Smooth muscle cell (in vitro differentiated cells): ENCODE data around the gene ACOX2. TPM values are rescaled to one million over a fixed set of nuclear protein-coding genes. Genes with fewer than 3 reads are reported as not detected.

Source experiments
- DNase-seq: peaks from one replicate; lab custom pipeline; 2025; ENCODE audit not compliant: unreplicated experiment; lab: John Stamatoyannopoulos, UW
- H2AFZ ChIP-seq: fragments of 200-600 bp; sonication (generic); 2 replicates; pipeline ENCODE4 v1.6.0; 2016; ENCODE audit warnings: antibody characterized with exemption, low read depth, mild to moderate bottlenecking
- H3F3A ChIP-seq: fragments of 200-600 bp; sonication (generic); 2 replicates; pipeline ENCODE4 v1.6.0; 2017; ENCODE audit warnings: antibody characterized with exemption, low read depth
- H3K27ac ChIP-seq: fragments of 200-600 bp; sonication (generic); 2 replicates; pipeline ENCODE4 v1.5.1; 2016; ENCODE audit warnings: low read depth, mild to moderate bottlenecking
- H3K27me3 ChIP-seq: fragments of 200-600 bp; sonication (generic); 2 replicates; pipeline ENCODE4 v1.6.1; 2016; ENCODE audit warnings: low read depth, mild to moderate bottlenecking
- H3K36me3 ChIP-seq: fragments of 200-600 bp; sonication (generic); 2 replicates; pipeline ENCODE4 v1.5.1; 2016; ENCODE audit warnings: low read depth
- H3K4me1 ChIP-seq: fragments of 200-600 bp; sonication (generic); 2 replicates; pipeline ENCODE4 v1.5.1; 2016; ENCODE audit warnings: low read depth
- H3K4me2 ChIP-seq: fragments of 200-600 bp; sonication (generic); 2 replicates; pipeline ENCODE4 v1.6.0; 2016; ENCODE audit warnings: mild to moderate bottlenecking
- H3K4me3 ChIP-seq: fragments of 200-600 bp; sonication (generic); 2 replicates; pipeline ENCODE4 v1.5.1; 2016; ENCODE audit warnings: mild to moderate bottlenecking
- H3K79me2 ChIP-seq: fragments of 200-600 bp; sonication (generic); 2 replicates; pipeline ENCODE4 v1.6.0; 2016; ENCODE audit warnings: low read depth, mild to moderate bottlenecking
- H3K9ac ChIP-seq: fragments of 200-600 bp; sonication (generic); 2 replicates; pipeline ENCODE4 v1.6.0; 2016; ENCODE audit warnings: low read depth
- H3K9me3 ChIP-seq: fragments of 200-600 bp; sonication (generic); replicated peaks from 2 replicates; pipeline ENCODE4 v1.5.1; 2016; ENCODE audit warnings: low read depth
- H4K20me1 ChIP-seq: fragments of 200-600 bp; sonication (generic); 2 replicates; pipeline ENCODE4 v1.6.0; 2016; ENCODE audit warnings: low read depth
- WGBS: methylation state at CpG from one replicate; pipeline ENCODE4 v1.1.7; 2016; ENCODE audit warnings: low lambda C conversion rate; 5-methylcytosine and 5-hydroxymethylcytosine counted together
- polyA plus RNA-seq: library from polyadenylated mRNA; unstranded; fragments of >200 nt; fragmentation: Nextera tagmentation; extraction: Ambion mirVana; gene quantifications from 2 replicates; pipeline ENCODE4 v1.2.1, GENCODE V29; 2016
- total RNA-seq: library from RNA; depleted of rRNA; stranded (reverse); fragments of >200 nt; gene quantifications from 2 replicates; pipeline ENCODE4 v1.2.3, GENCODE V29; 2014
- TF ChIP-seq, protein P1 (sequence below): fragments of 200-600 bp; sonication (generic); IDR thresholded peaks from 2 replicates; pipeline ENCODE4 v1.5.1; 2017; ENCODE audit warnings: borderline replicate concordance, mild to moderate bottlenecking, antibody characterized with exemption; ENCODE audit not compliant: insufficient read depth, poor library complexity, severe bottlenecking

ACOX2 gene
- total and polyA plus RNA-seq, 2 experiments from 2014 or later, result 8.5 to 13.2 TPM

GRCh38 chr3:58520403-58521335 is 16.3 kb downstream of the ACOX2 start:
- TF ChIP-seq, protein P1, sequence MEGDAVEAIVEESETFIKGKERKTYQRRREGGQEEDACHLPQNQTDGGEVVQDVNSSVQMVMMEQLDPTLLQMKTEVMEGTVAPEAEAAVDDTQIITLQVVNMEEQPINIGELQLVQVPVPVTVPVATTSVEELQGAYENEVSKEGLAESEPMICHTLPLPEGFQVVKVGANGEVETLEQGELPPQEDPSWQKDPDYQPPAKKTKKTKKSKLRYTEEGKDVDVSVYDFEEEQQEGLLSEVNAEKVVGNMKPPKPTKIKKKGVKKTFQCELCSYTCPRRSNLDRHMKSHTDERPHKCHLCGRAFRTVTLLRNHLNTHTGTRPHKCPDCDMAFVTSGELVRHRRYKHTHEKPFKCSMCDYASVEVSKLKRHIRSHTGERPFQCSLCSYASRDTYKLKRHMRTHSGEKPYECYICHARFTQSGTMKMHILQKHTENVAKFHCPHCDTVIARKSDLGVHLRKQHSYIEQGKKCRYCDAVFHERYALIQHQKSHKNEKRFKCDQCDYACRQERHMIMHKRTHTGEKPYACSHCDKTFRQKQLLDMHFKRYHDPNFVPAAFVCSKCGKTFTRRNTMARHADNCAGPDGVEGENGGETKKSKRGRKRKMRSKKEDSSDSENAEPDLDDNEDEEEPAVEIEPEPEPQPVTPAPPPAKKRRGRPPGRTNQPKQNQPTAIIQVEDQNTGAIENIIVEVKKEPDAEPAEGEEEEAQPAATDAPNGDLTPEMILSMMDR, result no peak
- H3K4me1 ChIP-seq, result peaks cover 35% of the 10 kb centered on the region
- H3K9ac ChIP-seq, result no peak overlapping the region
- no peak overlapping the region for H3K4me3 ChIP-seq
- no peak overlapping the region for H3K4me2 ChIP-seq
- H3K79me2 ChIP-seq, result no peaks in the 10 kb centered on the region
- WGBS, result 69% methylated on average over 8 of the region's 8 CpGs
- no peaks in the 10 kb centered on the region for H3K36me3 ChIP-seq
- no peak for DNase-seq
- H3F3A ChIP-seq, result no peaks in the 10 kb centered on the region
- no peaks in the 10 kb centered on the region for H3K27me3 ChIP-seq
- no peak overlapping the region for H3K27ac ChIP-seq
- no peaks in the 10 kb centered on the region for H3K9me3 ChIP-seq
- no peak overlapping the region for H2AFZ ChIP-seq
- no peaks in the 10 kb centered on the region for H4K20me1 ChIP-seq

GRCh38 chr3:58519668-58520402 is 17.2 kb downstream of the ACOX2 start:
- no peak overlapping the region for H3K27ac ChIP-seq
- H4K20me1 ChIP-seq, result no peaks in the 10 kb centered on the region
- WGBS, result 84% methylated on average over 6 of the region's 6 CpGs
- DNase-seq, result no peak
- peaks cover 35% of the 10 kb centered on the region for H3K4me1 ChIP-seq
- no peak overlapping the region for H3K4me2 ChIP-seq
- no peak overlapping the region for H2AFZ ChIP-seq
- H3K9me3 ChIP-seq, result no peaks in the 10 kb centered on the region
- H3K4me3 ChIP-seq, result no peak overlapping the region
- no peaks in the 10 kb centered on the region for H3K27me3 ChIP-seq
- TF ChIP-seq, protein P1, result no peak
- H3K79me2 ChIP-seq, result no peaks in the 10 kb centered on the region
- no peaks in the 10 kb centered on the region for H3F3A ChIP-seq
- H3K36me3 ChIP-seq, result no peaks in the 10 kb centered on the region
- H3K9ac ChIP-seq, result no peak overlapping the region

DNA sequence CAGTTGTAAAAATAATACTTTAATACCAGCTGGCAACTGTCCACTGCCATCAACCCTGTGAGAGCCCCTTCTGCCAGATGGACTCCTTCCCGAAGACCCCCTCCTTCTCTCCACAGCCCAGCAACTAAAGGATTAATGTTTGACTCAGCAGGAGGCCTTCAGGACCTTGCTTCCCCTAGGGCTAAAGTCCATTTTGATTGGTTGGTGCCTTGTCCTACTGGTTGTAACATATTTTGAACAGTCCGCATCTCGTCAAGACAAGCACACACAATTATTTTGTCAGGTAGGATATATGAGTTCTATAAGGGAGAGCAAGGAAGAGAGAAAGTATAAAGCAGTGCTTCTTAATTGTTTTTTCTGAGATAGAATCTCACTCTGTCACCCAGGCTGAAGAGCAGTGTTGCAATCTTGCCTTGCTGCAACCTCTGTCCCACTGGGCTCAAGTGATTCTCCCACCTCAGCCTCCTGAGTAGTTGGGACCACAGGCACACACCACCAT is 18.6 kb downstream of the ACOX2 start:
- Histone ChIP-seq H4K20me1 (no peaks in the 10 kb centered on the region), H3K27me3 (no peaks in the 10 kb centered on the region), H3K9ac (no peak overlapping the region), H2AFZ (no peak overlapping the region), H3K27ac (no peak overlapping the region), H3K9me3 (no peaks in the 10 kb centered on the region), H3K4me2 (peak overlapping the region; percentile 9), H3K36me3 (no peaks in the 10 kb centered on the region), H3K4me3 (no peak overlapping the region), H3F3A (no peaks in the 10 kb centered on the region), H3K79me2 (no peaks in the 10 kb centered on the region), H3K4me1 (peaks cover 31% of the 10 kb centered on the region)
- TF ChIP-seq, protein P1, result no peak
- no peak for DNase-seq
- WGBS, result 26% methylated on average over 3 of the region's 3 CpGs
